GM12873 (cell line): ENCODE results near the gene PIPOX.

ENCODE experiments used
- TF ChIP-seq, protein P1 (sequence below): IDR thresholded peaks from 2 replicates; pipeline ENCODE4 v1.5.1; 2012; ENCODE audit warnings: low read depth, mild to moderate bottlenecking, moderate library complexity, low read length, control low read depth; ENCODE audit not compliant: insufficient read depth; ENCODE audit errors: missing control alignments

PIPOX gene

GRCh38 chr17:29091606-29092289 is 48.8 kb downstream of the PIPOX start:
- TF ChIP-seq, protein P1, sequence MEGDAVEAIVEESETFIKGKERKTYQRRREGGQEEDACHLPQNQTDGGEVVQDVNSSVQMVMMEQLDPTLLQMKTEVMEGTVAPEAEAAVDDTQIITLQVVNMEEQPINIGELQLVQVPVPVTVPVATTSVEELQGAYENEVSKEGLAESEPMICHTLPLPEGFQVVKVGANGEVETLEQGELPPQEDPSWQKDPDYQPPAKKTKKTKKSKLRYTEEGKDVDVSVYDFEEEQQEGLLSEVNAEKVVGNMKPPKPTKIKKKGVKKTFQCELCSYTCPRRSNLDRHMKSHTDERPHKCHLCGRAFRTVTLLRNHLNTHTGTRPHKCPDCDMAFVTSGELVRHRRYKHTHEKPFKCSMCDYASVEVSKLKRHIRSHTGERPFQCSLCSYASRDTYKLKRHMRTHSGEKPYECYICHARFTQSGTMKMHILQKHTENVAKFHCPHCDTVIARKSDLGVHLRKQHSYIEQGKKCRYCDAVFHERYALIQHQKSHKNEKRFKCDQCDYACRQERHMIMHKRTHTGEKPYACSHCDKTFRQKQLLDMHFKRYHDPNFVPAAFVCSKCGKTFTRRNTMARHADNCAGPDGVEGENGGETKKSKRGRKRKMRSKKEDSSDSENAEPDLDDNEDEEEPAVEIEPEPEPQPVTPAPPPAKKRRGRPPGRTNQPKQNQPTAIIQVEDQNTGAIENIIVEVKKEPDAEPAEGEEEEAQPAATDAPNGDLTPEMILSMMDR = no peak

DNA sequence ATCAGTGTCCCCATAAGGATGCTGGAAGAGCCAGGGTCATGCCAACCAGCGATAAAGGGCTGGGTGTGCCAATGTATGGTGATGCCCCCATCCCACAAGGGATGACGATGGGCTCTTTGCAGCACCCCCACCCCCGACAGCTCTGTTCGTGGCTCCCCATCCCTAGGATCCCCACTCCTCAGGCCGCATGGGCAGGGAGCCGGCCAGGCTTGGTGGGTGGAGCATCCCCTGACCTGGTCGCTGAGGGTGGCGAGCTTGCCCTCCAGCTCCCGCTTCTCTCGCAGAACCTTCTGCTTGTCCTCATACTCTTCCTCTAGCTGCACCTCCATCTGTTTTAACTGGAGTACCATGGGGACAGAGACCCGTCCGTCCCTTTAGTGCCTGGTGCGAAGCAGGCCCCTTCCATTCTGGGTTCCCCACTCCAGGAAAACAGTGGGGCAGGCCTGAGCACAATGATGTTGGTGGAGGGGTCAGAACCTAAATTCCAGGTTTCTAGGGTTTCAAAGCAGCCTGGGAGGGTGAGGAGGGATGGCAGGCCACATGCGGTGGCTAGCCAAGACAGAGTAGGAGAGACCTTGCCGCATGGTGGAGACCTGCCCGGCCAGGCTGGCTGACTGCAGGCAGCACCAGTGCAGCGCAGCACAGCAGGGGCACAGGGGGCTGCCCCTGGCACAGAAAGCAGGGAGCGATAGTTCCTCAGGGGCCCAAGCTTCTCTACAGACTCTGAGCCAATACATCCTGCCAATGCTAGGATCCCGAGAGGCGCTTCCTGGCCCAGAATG is 50.3 kb downstream of the PIPOX start:
- TF ChIP-seq, protein P1 = no peak

GRCh38 chr17:29094101-29094708 is 51.3 kb downstream of the PIPOX start:
- TF ChIP-seq, protein P1 = no peak

GRCh38 chr17:29095439-29095838 is 52.5 kb downstream of the PIPOX start:
- TF ChIP-seq, protein P1 = no peak

- TF ChIP-seq, protein P1 = no peak
Observed at GRCh38 chr17:29096094-29096493, 53.2 kb downstream of the PIPOX start.

DNA sequence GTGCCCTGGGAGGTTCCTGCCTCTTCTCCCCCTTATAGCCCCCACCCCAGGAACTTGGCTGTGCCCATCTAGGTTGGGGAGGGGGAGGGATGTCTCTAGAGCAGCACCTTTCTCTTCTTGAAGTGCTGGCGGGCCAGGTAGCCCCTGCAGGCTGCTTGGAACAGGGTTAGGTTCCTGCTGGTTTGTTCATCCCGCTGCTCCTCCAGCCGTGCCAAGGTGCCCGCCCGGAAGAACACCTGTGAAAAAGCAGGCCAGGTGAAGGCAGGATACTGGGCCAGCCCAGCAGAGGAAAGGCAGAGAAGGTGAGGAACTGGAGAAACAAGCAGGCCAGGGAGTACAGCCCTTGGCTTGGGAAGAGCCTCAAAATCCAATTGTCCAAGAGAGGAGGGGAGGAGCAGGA is 56.6 kb downstream of the PIPOX start:
- TF ChIP-seq, protein P1 = no peak

GRCh38 chr17:29100296-29100695 is 57.4 kb downstream of the PIPOX start:
- TF ChIP-seq, protein P1 = no peak
